ENCODE results near the gene PGLYRP4. TPM values are rescaled to one million over a fixed set of nuclear protein-coding genes. Genes with fewer than 3 reads are reported as not detected.

PGLYRP4 gene
- total RNA-seq, 1 experiment from 2014 or later: not detected

GRCh38 chr1:153392258-153392657 lies 43.6 kb upstream of the PGLYRP4 start:
- POLR2A ChIA-PET: no interaction called here
- TF ChIP-seq ZNF671 (CRISPR knock-in tag; IDR thresholded peaks at IDR 0.05): no peak
- TF ChIP-seq CREM (CRISPR knock-in tag; IDR thresholded peaks at IDR 0.05): no peak
- no peak for TF ChIP-seq ZNF317 (CRISPR knock-in tag; IDR thresholded peaks at IDR 0.05; ENCODE audit: borderline replicate concordance, low read depth)
- no peak for TF ChIP-seq ATF2 (CRISPR knock-in tag; IDR thresholded peaks at IDR 0.05; ENCODE audit: borderline replicate concordance, low read depth)
- no peak for TF ChIP-seq HMGA2 (CRISPR knock-in tag; IDR thresholded peaks at IDR 0.05)
- no peak for TF ChIP-seq OVOL2 (CRISPR knock-in tag; IDR thresholded peaks at IDR 0.05; ENCODE audit: borderline replicate concordance)
- TF ChIP-seq JUN (CRISPR knock-in tag; IDR thresholded peaks at IDR 0.05): no peak
- no peak for TF ChIP-seq STAT6 (CRISPR knock-in tag; conservative IDR thresholded peaks at IDR 0.05; ENCODE audit: low read depth)
- TF ChIP-seq KAT7 (CRISPR knock-in tag; IDR thresholded peaks at IDR 0.05; ENCODE audit: borderline replicate concordance): no peak
- no peak for TF ChIP-seq MYBL2 (CRISPR knock-in tag; IDR thresholded peaks at IDR 0.05)
- TF ChIP-seq E2F1 (CRISPR knock-in tag; IDR thresholded peaks at IDR 0.05): no peak
- no peak for TF ChIP-seq ZNF121 (CRISPR knock-in tag; IDR thresholded peaks at IDR 0.05)
- no peak for TF ChIP-seq ERG (CRISPR knock-in tag; IDR thresholded peaks at IDR 0.05)
- TF ChIP-seq NR1H2 (CRISPR knock-in tag; IDR thresholded peaks at IDR 0.05): no peak
- CTCF ChIA-PET: interaction anchor here (1.8 to 5.7 kb wide), 2 partner anchors 37 to 104 kb away, joined by 9 to 34 read pairs; no protein-coding TSS in a partner anchor
- ATAC-seq (no peak), DNase-seq (ENCODE audit: low spot score) (no peak)
- no peaks in the 10 kb centered on the region for H3K9me3 Mint-ChIP-seq
- H3K27me3 Mint-ChIP-seq (ENCODE audit: low read depth): peaks cover 4% of the 10 kb centered on the region
- no peak overlapping the region for H3K4me3 Mint-ChIP-seq
- H3K27ac Mint-ChIP-seq: no peak overlapping the region
- H3K36me3 Mint-ChIP-seq: no peaks in the 10 kb centered on the region
- H3K4me1 Mint-ChIP-seq: no peaks in the 10 kb centered on the region

GRCh38 chr1:153390938-153391710 lies 42.5 kb upstream of the PGLYRP4 start, which contains the start of gene S100A8:
TSS of gene S100A8 (minus strand) at chr1:153391073. CDS start at chr1:153390535, 538 bp downstream.
- no peak within 1 kb of the TSS for H3K27ac Mint-ChIP-seq
- no peaks in the 10 kb centered on the region for H3K9me3 Mint-ChIP-seq
- H3K36me3 Mint-ChIP-seq: no peaks in the 10 kb centered on the region
- no peaks in the 10 kb centered on the region for H3K4me1 Mint-ChIP-seq
- no peak for ATAC-seq
- ChIA-PET POLR2A (no interaction called here), CTCF (interaction anchor here (0.8 to 5.7 kb wide), 6 partner anchors 9 to 181 kb away, joined by 3 to 34 read pairs (median 6); no protein-coding TSS in a partner anchor)
- H3K4me3 Mint-ChIP-seq: no peak within 1 kb of the TSS
- H3K27me3 Mint-ChIP-seq (ENCODE audit: low read depth): peaks cover 4% of the 10 kb centered on the region
- DNase-seq (ENCODE audit: low spot score): no peak
- no peak for TF ChIP-seq ZNF317 (CRISPR knock-in tag; IDR thresholded peaks at IDR 0.05; ENCODE audit: borderline replicate concordance, low read depth)
- TF ChIP-seq SMAD4 (CRISPR knock-in tag; IDR thresholded peaks at IDR 0.05): no peak
- TF ChIP-seq MXD4 (CRISPR knock-in tag; IDR thresholded peaks at IDR 0.05; ENCODE audit: borderline replicate concordance): no peak
- no peak for TF ChIP-seq PRDM15 (CRISPR knock-in tag; IDR thresholded peaks at IDR 0.05)
- TF ChIP-seq EMX1 (CRISPR knock-in tag; IDR thresholded peaks at IDR 0.05): no peak
- TF ChIP-seq E2F5 (CRISPR knock-in tag; IDR thresholded peaks at IDR 0.05): no peak
- TF ChIP-seq ZNF396 (CRISPR knock-in tag; IDR thresholded peaks at IDR 0.05; ENCODE audit: borderline replicate concordance): no peak
- TF ChIP-seq TEAD1 (CRISPR knock-in tag; IDR thresholded peaks at IDR 0.05): no peak
- TF ChIP-seq ATF6 (CRISPR knock-in tag; IDR thresholded peaks at IDR 0.05): no peak
